ENCODE measurements around the gene LRP1-AS.

The LRP1-AS gene

DNA sequence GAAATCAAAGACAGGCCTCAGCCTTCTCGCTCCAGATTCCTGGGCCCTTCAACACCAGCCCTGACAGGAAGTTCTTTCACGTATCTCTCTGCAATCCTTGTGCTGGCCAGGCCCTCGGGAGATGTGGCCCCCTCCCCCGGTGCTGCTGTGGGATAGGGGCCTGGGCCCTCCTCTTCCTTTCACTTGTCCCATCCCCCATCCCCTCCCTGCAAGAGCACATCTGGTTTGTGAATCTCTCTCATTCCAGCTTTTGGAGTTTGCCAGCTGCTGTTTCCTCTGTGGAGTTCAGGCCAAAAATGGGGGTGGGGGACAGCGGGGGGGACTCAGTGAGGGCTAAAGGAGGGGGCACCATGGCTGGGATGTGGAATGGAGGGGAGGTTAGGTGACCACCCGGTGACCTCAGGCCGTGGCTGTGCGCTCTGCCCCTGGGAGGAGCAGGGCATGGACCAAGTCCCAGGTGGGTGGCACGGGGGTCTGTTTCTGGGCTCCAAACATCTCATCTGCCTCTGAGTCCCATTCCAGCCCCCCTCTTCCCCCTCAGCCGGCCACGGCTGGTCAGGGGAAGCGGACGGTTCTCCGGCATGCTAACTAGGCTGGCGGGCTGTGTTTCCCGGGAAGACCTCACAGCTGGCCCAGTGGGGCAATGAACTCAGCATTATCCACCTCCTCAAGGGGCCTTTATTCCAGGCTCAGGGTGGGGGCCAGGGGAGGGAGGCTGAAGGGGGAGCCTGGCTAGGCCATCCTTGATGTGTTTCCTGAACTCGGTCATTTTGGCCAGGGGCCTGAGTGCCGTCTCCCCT lies 11.7 kb downstream of the LRP1-AS start:
- Histone ChIP-seq H3K4me3 (ENCODE audit: low read depth in 1 of 2, low read length in 1 of 2) (no peak overlapping the region), H3K27me3 (peaks cover 33% of the 10 kb centered on the region), H3K4me1 (ENCODE audit: control insufficient read depth in 1 of 2, insufficient read depth in 1 of 2, low read depth in 1 of 2, low read length in 1 of 2) (peaks cover 0 to 3% of the 10 kb centered on the region in 2 experiments)

DNA sequence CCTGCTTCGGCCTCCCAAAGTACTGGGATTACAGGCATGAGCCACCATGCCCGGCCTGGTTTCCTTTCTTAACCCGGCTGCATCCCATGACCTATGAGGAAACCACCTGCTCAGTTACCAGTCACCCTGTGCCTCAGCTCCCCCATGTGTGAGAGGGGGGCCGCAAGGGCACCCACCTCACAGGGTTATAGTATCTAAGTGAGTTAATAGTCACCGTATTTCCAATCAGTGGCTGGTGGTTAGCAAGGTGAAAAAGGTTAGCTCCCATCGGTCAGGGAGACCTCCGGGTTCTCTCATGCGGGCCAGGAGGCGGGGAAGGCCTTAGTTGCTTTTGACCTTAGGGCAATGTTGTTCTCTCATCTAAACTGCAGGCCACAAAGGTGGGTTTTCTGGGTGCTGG lies 12.5 kb downstream of the LRP1-AS start:
- Histone ChIP-seq H3K9me3 (no peaks in the 10 kb centered on the region), H3K36me3 (no peaks in the 10 kb centered on the region), H3K4me3 (ENCODE audit: low read depth in 1 of 2, low read length in 1 of 2) (no peak overlapping the region), H3K27me3 (peaks cover 41% of the 10 kb centered on the region), H3K4me1 (ENCODE audit: control insufficient read depth in 1 of 2, insufficient read depth in 1 of 2, low read depth in 1 of 2, low read length in 1 of 2) (peaks cover 0 to 3% of the 10 kb centered on the region in 2 experiments), H3K27ac (no peak overlapping the region)
- TF ChIP-seq, protein P1, sequence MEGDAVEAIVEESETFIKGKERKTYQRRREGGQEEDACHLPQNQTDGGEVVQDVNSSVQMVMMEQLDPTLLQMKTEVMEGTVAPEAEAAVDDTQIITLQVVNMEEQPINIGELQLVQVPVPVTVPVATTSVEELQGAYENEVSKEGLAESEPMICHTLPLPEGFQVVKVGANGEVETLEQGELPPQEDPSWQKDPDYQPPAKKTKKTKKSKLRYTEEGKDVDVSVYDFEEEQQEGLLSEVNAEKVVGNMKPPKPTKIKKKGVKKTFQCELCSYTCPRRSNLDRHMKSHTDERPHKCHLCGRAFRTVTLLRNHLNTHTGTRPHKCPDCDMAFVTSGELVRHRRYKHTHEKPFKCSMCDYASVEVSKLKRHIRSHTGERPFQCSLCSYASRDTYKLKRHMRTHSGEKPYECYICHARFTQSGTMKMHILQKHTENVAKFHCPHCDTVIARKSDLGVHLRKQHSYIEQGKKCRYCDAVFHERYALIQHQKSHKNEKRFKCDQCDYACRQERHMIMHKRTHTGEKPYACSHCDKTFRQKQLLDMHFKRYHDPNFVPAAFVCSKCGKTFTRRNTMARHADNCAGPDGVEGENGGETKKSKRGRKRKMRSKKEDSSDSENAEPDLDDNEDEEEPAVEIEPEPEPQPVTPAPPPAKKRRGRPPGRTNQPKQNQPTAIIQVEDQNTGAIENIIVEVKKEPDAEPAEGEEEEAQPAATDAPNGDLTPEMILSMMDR (IDR thresholded peaks at IDR 0.05): no peak

More for the DNA sequence above, 11.7 kb downstream of the LRP1-AS start:
- Histone ChIP-seq H3K9me3 (no peaks in the 10 kb centered on the region), H3K36me3 (no peaks in the 10 kb centered on the region), H3K27ac (no peak overlapping the region)
- TF ChIP-seq, protein P1 (IDR thresholded peaks at IDR 0.05): no peak

- H3K4me1 ChIP-seq (ENCODE audit: control insufficient read depth in 1 of 2, insufficient read depth in 1 of 2, low read depth in 1 of 2, low read length in 1 of 2): peaks cover 0 to 3% of the 10 kb centered on the region in 2 experiments
- no peak overlapping the region for H3K27ac ChIP-seq
These were observed 13.5 kb downstream of the LRP1-AS start for GRCh38 chr12:57133916-57134315.

GRCh38 chr12:57133013-57133569 lies 14.3 kb downstream of the LRP1-AS start:
- Histone ChIP-seq H3K27me3 (peaks cover 59% of the 10 kb centered on the region), H3K36me3 (no peaks in the 10 kb centered on the region), H3K27ac (no peak overlapping the region), H3K4me1 (ENCODE audit: control insufficient read depth in 1 of 2, insufficient read depth in 1 of 2, low read depth in 1 of 2, low read length in 1 of 2) (peaks cover under 1 to 7% of the 10 kb centered on the region in 2 experiments), H3K9me3 (no peaks in the 10 kb centered on the region), H3K4me3 (ENCODE audit: low read depth in 1 of 2, low read length in 1 of 2) (no peak overlapping the region)
- TF ChIP-seq, protein P1 (IDR thresholded peaks at IDR 0.05): no peak

More at GRCh38 chr12:57133916-57134315, 13.5 kb downstream of the LRP1-AS start:
- no peak overlapping the region for H3K4me3 ChIP-seq (ENCODE audit: low read depth in 1 of 2, low read length in 1 of 2)
- peaks cover 51% of the 10 kb centered on the region for H3K27me3 ChIP-seq
- no peaks in the 10 kb centered on the region for H3K36me3 ChIP-seq
- H3K9me3 ChIP-seq: no peaks in the 10 kb centered on the region
- TF ChIP-seq, protein P1 (IDR thresholded peaks at IDR 0.05): no peak

GRCh38 chr12:57131896-57132744 lies 15.3 kb downstream of the LRP1-AS start:
- TF ChIP-seq, protein P1 (IDR thresholded peaks at IDR 0.05): no peak
- Histone ChIP-seq H3K9me3 (no peaks in the 10 kb centered on the region), H3K27me3 (peaks cover 69% of the 10 kb centered on the region), H3K27ac (no peak overlapping the region), H3K4me3 (ENCODE audit: low read depth in 1 of 2, low read length in 1 of 2) (no peak overlapping the region), H3K4me1 (ENCODE audit: control insufficient read depth in 1 of 2, insufficient read depth in 1 of 2, low read depth in 1 of 2, low read length in 1 of 2) (peaks cover 2 to 13% of the 10 kb centered on the region in 2 experiments), H3K36me3 (no peaks in the 10 kb centered on the region)
